ENCODE data around the gene STIP1.

STIP1 gene

DNA sequence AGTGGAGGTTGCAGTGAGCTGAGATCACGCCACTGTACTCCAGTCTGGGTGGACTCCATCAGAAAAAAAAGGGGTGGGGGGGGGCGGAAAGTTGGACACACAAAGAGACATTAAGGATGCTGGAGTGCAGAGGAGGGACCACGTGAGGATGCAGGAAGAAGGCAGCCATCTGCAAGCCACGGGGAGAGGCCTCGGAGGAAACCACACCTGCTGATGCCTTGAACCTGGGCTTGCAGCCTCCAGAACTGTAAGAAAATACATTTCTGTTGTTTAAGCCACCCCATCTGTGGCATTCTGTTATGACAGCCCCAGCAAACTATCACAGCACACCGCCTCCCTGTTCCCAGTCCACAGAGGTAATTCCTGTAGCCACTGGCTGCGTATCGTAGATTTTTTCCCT is 9.2 kb upstream of the STIP1 start:
- Mint-ChIP-seq H3K4me3 (no peak overlapping the region), H3K9me3 (no peaks in the 10 kb centered on the region), H3K27ac (no peak overlapping the region), H3K4me1 (peaks cover 18% of the 10 kb centered on the region), H3K36me3 (no peaks in the 10 kb centered on the region)
- ATAC-seq (no peak), DNase-seq (ENCODE audit: low spot score in 2 of 2) (no peak)

DNA sequence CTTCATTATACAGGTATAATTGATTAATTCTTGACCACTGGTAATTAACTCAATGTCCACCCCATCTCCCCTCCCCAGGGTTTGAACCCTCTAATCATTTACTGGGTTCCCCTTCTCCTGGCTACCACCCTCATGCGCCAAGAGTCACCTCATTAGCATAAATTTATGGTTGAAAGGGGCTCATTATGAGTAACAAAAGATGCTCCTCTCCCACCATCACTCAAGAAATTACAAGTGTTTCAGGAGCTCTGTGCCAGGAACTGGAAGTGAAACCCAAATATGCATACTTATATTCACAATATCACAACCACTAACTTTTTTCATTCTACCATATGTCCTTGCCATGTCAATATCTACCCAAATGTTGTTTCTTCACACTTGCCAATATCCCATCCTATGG is 7.8 kb upstream of the STIP1 start:
- no peak overlapping the region for H3K4me3 Mint-ChIP-seq
- peak overlapping the region; percentile 74 for H3K27ac Mint-ChIP-seq
- peaks cover 26% of the 10 kb centered on the region for H3K4me1 Mint-ChIP-seq
- no peaks in the 10 kb centered on the region for H3K36me3 Mint-ChIP-seq
- H3K9me3 Mint-ChIP-seq: no peaks in the 10 kb centered on the region
- DNase-seq (ENCODE audit: low spot score in 2 of 2) (no peak), ATAC-seq (peak; percentile 65)

DNA sequence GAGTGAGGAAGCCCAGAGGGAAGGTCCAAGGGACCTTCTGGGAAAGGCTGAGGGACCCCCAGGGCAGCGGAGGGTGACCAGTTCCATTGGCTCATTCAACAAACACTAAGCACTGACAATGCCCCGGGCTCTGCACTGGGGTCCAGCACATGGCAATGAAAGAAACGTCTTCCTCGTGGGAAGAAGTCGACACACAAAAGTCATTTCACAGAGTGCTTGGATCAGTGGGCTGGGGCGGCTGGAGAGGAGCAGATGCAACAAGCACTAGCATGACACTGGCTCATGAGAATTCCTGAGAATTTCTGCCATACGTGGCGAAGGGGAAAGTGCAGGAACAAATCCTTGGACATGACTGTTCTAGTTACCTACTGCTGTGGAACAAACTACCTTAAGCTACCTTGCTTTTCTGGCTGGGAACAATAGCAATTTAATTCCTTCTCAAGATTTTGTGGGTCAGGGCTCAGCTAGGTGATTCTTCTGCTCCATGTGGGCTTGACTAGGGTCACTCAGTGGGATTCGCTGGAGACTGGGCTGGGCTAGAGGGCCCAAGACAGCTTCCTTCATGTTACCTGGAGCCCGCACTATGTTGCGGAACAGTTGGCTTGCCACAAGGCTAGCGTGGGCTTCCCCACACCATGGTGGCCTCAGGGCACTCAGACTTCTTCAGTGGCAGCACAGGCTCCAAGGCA is 6.9 kb upstream of the STIP1 start:
- Mint-ChIP-seq H3K4me1 (peaks cover 34% of the 10 kb centered on the region), H3K27ac (no peak overlapping the region), H3K4me3 (no peak overlapping the region), H3K9me3 (no peaks in the 10 kb centered on the region), H3K36me3 (no peaks in the 10 kb centered on the region)
- DNase-seq (ENCODE audit: low spot score in 2 of 2) (no peak), ATAC-seq (no peak)

DNA sequence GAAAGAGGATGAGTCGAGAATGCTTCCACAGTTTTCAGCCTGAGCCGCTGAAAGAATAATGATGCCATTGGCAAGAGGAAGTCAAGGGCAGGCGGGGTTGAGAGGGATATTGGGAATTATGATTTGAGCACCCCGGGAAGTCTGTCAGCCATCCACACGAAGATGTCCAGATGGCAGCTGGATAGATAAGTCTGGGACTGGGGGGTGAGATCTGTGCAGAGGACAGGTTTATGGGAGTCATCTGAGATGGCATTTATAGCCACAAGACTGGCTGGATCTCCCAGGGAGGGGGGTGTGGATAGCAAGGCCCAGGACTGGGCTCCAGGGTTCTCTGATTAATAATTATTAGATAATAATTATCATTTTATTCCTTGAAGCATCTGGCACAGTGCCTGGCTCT is 5.1 kb upstream of the STIP1 start:
- Mint-ChIP-seq H3K9me3 (no peaks in the 10 kb centered on the region), H3K4me3 (no peak overlapping the region), H3K36me3 (peaks cover 13% of the 10 kb centered on the region), H3K4me1 (peaks cover 44% of the 10 kb centered on the region), H3K27ac (no peak overlapping the region)
- DNase-seq (ENCODE audit: low spot score in 2 of 2) (no peak), ATAC-seq (no peak)

DNA sequence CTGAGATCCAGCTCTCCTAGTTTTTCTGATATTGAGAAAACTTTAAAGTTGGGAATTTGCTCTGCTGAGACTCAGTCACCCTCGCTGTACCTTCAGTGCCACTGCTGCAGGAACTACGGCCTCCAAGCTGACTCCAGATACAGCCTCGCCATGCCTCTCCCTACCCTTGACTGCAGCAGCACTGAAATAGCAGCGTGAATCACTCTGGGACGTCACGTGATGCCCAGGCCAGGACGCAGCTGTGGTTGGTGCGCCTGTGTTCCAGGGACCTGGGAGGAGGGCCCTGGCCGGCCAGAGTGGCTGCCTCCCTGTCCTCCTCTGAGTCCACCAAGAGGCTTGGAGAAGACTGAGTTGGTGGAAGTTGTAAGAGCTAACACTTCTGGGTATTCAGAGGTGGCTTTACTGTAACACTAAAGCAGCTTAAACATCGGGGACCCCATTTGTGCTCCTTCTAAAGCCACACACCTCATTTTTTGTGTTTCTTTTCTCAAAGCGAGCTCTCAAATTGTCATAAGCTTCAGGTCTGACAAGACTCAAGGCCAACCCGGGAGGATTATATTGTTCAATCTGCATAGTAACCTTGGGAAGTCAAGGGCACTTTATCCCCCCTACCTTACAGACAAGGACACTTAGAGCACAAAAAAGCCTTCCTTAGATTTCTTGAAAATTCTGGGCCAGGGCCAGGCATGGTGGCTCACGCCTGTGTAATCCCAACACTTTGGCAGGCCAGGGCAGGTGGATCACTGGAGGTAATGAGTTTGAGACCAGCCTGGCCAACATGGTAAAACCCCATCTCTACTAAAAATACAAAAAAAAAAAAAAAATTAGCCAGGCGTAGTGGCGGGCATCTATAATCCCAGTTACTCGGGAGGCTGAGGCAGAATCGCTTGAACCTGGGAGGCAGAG is 4.2 kb upstream of the STIP1 start:
- H3K4me1 Mint-ChIP-seq: peaks cover 43% of the 10 kb centered on the region
- H3K27ac Mint-ChIP-seq: no peak overlapping the region
- H3K9me3 Mint-ChIP-seq: no peaks in the 10 kb centered on the region
- peaks cover 17% of the 10 kb centered on the region for H3K36me3 Mint-ChIP-seq
- DNase-seq (ENCODE audit: low spot score in 2 of 2) (no peak), ATAC-seq (no peak)
- no peak overlapping the region for H3K4me3 Mint-ChIP-seq

DNA sequence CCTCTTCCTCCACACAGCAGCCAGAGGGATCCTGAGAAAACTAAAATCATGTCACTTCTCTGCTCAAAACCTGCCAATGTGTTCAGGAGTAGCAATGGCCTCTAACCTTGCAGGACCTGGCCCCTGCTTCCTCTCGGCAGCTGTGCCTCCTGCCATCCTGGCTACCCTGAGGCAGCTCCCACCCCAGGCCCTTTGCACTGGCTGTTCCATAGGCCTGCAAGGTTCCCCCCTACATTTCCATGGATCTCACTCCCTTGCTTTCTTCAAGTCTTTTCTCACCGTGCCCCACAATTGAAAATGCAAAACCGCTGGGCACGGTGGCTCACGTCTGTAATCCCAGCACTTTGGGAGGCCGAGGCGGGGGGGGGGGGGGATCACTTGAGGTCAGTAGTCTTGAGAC is 2.1 kb upstream of the STIP1 start:
- Mint-ChIP-seq H3K36me3 (peaks cover 17% of the 10 kb centered on the region), H3K9me3 (no peaks in the 10 kb centered on the region), H3K4me3 (no peak overlapping the region), H3K4me1 (peaks cover 26% of the 10 kb centered on the region), H3K27ac (no peak overlapping the region)
- ATAC-seq: no peak
- no peak for DNase-seq (ENCODE audit: low spot score in 2 of 2)

DNA sequence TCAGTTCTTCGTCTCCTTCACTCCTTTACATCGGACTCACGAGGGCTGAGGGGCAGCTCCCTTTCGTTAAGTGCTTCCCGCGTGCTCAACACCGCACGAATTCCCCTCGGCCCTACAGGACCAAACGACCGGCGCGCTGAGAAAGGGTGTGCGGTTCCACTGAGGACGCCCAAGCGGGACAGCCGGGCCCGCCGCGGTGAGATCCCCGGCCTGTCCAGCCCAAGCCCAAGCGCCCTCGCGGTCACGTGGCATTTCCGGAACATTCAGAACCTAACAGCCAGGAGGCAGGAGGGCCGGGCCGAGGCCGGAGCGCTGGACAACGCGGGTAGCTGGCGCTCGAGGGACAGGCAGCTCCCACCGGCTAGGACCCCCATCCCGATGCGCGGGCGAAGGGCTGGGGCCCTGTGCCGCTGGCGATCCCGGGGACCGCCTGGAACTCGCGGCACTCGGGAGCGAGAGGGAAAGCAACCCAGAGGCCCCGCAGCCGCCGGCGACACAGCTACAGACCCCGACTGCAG is 737 bp upstream of the STIP1 start:
- Mint-ChIP-seq H3K27ac (no peak overlapping the region), H3K36me3 (peaks cover 17% of the 10 kb centered on the region), H3K4me3 (no peak overlapping the region), H3K4me1 (peaks cover 33% of the 10 kb centered on the region), H3K9me3 (no peaks in the 10 kb centered on the region)
- ATAC-seq: no peak
- DNase-seq (ENCODE audit: low spot score in 2 of 2): no peak

DNA sequence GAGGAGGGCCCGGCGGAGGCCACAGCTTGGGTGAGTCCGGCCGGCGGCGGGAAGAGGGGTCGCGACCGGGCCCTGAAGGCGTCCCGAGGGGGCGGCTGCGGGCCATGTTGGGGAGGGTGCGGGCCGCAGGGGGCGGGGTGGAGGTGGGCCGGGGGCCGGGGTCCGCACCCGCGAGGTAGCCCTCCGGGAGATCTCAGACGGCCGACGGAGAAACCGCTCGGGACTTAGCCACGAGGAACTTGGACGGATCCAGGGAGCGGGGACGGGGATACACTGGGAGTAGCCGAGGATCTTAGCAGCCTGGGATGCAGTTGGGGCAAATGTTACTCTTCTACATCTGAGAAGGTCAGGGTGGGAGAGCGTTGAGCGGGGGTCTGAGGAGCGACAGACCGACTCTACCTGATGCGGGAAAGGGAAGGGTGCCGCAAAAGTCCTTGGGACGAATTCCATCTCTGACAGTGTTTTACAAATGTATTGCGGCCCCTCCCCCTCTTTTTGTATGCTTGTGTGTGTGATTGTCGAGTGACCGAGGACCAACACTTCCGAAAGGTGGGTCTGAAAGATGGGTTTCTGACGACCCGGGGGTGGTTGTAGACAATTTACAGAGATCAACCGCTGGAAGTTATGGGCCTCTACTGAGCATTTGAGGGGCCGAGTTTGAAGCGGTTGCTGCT is 658 bp downstream of the STIP1 start:
- Mint-ChIP-seq H3K9me3 (no peaks in the 10 kb centered on the region), H3K36me3 (peaks cover 17% of the 10 kb centered on the region), H3K4me1 (peaks cover 43% of the 10 kb centered on the region), H3K27ac (no peak overlapping the region), H3K4me3 (no peak overlapping the region)
- ATAC-seq (no peak), DNase-seq (ENCODE audit: low spot score in 2 of 2) (peak in 1 of 2 donors; percentile 81)

DNA sequence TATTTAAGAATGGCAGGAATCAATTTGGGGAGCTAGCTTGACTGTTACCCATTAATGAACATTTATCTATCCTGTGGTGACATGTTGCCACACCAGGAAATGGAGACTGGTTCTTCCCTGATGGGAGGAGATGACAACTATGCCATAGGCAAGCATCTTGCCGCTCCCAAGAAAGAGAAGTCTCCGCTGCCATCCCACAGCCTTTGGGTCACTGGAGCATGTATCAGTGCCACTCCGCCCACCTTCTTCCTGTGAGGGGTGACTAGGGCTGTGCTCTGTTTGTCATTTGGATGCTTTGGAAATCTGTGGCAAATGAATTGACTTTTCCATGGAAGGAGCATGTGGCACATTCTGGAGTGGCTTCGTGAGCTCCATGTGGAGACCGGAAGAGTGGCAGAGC is 6.5 kb downstream of the STIP1 start:
- Mint-ChIP-seq H3K9me3 (no peaks in the 10 kb centered on the region), H3K36me3 (no peaks in the 10 kb centered on the region), H3K4me3 (no peak overlapping the region), H3K27ac (no peak overlapping the region), H3K4me1 (peaks cover 42% of the 10 kb centered on the region)
- DNase-seq (ENCODE audit: low spot score in 2 of 2): no peak
- ATAC-seq: no peak

DNA sequence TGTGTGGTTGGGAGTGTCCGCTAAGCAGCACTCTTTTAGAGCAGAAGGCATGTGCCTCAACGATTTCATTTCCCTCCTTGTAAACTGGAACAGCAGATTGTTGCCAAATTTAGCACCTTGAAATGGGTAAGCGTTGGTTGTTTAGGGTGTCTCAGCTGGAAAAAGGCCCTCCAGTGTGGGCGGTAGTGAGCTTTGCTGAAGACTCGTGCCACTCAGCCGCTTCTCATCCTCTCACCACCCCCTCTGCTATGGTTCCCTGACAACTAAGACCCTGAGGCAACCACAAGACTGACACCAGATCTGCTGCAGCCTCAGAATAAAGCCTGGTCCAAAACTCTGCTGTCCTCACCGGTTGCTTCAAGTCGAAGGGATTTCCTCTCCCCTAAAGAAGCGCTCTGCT is 10.7 kb downstream of the STIP1 start:
- Mint-ChIP-seq H3K36me3 (no peaks in the 10 kb centered on the region), H3K27ac (peak overlapping the region; percentile 53), H3K4me3 (no peak overlapping the region), H3K4me1 (peaks cover 30% of the 10 kb centered on the region), H3K9me3 (no peaks in the 10 kb centered on the region)
- no peak for DNase-seq (ENCODE audit: low spot score in 2 of 2)
- ATAC-seq: no peak

DNA sequence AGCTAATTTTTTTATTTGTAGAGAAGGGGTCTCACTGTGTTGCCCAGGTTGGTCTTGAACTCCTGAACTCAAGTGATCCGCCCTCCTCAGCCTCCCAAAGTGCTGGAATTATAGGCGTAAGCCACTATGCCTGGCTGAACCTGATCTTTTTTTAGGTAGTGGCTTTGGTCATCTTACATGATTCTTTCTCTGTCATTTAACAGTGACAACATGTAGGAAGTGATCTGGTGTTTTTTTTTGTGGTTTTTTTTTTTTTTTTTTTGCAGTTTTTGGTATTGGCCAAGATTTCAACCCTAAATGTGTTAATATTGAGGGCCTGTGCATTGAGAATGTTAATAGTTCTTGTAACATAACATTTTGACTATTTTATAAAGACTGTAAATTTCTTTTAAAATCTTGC is 12.5 kb downstream of the STIP1 start:
- DNase-seq (ENCODE audit: low spot score in 2 of 2) (no peak), ATAC-seq (no peak)
- Mint-ChIP-seq H3K36me3 (no peaks in the 10 kb centered on the region), H3K4me3 (no peak overlapping the region), H3K4me1 (peaks cover 38% of the 10 kb centered on the region), H3K9me3 (no peaks in the 10 kb centered on the region), H3K27ac (no peak overlapping the region)

DNA sequence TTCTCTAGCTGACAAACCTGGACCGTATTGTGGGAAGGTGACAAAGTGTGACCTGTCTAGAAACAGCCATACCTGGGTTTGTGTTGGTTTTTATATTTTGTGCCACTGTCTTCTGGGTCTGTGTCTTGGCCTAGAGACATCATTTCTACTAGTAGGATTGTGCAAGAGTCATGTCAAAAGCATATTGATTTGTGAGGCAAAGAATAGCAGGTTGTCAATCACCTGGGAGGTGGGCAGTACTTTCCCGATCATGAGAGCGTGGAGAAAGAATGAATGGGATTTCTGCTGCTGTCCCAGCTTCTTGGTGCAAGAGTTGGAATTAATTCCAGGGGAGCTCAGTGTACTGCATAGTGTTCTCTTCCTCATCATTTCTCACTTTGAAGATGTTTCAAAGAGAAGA is 15.6 kb downstream of the STIP1 start:
- no peak overlapping the region for H3K4me3 Mint-ChIP-seq
- no peak overlapping the region for H3K27ac Mint-ChIP-seq
- H3K9me3 Mint-ChIP-seq: no peaks in the 10 kb centered on the region
- DNase-seq (ENCODE audit: low spot score in 2 of 2) (no peak), ATAC-seq (no peak)
- peaks cover 45% of the 10 kb centered on the region for H3K4me1 Mint-ChIP-seq
- H3K36me3 Mint-ChIP-seq: no peaks in the 10 kb centered on the region

DNA sequence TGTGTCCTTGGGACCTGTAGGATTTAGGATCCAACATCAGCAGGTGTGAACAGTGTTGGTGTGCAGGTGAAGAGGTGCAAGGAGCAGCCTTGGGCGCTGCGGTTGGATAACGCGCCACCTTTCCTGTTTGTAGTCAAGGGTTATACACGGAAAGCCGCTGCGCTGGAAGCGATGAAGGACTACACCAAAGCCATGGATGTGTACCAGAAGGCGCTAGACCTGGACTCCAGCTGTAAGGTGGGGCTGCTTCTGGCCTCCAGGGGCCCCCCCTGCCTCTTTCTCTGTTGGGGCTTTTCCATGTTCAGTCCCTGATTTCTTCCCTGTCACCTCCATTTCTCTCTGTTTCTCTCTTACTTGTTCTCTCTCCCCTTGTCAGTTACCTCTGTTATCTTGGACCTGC is 17.0 kb downstream of the STIP1 start:
- H3K4me1 Mint-ChIP-seq: peaks cover 44% of the 10 kb centered on the region
- H3K4me3 Mint-ChIP-seq: no peak overlapping the region
- no peaks in the 10 kb centered on the region for H3K36me3 Mint-ChIP-seq
- DNase-seq (ENCODE audit: low spot score in 2 of 2) (no peak), ATAC-seq (no peak)
- no peaks in the 10 kb centered on the region for H3K9me3 Mint-ChIP-seq
- H3K27ac Mint-ChIP-seq: no peak overlapping the region

DNA sequence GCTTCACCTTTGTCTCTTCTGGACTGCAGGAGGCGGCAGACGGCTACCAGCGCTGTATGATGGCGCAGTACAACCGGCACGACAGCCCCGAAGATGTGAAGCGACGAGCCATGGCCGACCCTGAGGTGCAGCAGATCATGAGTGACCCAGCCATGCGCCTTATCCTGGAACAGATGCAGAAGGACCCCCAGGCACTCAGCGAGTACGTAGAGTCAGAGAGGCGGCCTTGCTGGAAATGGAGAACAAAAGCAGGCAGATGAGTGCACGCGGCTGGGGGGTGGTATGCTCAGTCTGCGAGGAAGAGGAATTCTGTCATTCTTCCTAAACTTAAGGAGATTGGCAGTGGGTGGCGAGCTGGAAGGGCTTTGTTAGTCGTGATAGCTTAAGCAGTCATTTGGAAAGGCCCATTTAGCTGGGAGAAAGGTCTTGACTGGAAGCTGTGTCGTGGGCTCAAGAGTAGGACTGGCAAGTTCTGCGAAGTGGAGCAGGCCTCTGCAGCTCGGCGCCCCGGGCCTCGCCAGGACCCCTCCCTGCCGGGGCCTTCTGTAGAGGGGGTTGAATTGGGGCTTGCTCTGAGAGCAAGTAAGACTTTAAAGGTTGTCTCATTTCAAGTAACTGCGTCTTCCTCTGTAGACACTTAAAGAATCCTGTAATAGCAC is 17.6 kb downstream of the STIP1 start:
- Mint-ChIP-seq H3K9me3 (no peaks in the 10 kb centered on the region), H3K27ac (peak overlapping the region; percentile 68), H3K4me3 (no peak overlapping the region), H3K4me1 (peaks cover 50% of the 10 kb centered on the region), H3K36me3 (no peaks in the 10 kb centered on the region)
- ATAC-seq (no peak), DNase-seq (ENCODE audit: low spot score in 2 of 2) (no peak)

DNA sequence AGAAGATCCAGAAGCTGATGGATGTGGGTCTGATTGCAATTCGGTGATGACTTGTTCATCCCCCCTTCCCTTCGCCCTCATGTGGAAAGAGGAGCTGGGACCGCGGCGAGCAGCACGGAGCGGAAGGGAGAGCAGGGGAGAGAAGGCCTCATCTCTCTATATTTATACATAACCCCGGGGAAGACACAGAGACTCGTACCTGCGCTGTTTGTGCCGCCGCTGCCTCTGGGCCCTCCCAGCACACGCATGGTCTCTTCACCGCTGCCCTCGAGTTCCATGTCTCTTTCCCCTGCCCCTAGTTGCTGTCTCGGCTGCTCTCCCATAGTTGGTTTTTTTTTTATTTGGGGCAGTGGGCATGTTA is 18.1 kb downstream of the STIP1 start:
- H3K27ac Mint-ChIP-seq: peak overlapping the region; percentile 68
- no peak overlapping the region for H3K4me3 Mint-ChIP-seq
- ATAC-seq (no peak), DNase-seq (ENCODE audit: low spot score in 2 of 2) (no peak)
- peaks cover 55% of the 10 kb centered on the region for H3K4me1 Mint-ChIP-seq
- H3K9me3 Mint-ChIP-seq: no peaks in the 10 kb centered on the region
- no peaks in the 10 kb centered on the region for H3K36me3 Mint-ChIP-seq

Measured in stimulated activated effector memory CD8-positive, alpha-beta T cell treated with anti-CD3 and anti-CD28 coated beads, Interleukin-12 subunit alpha, Interleukin-12 subunit beta, amount 100 ng/mL, for 72 hours (primary cell).